Activated T-cell treated with anti-CD3 and anti-CD28 coated beads, Interleukin-2, amount 50 U/mL, for 4 hours (primary cell): ENCODE data around the gene GJA8. TPM values are rescaled to one million over a fixed set of nuclear protein-coding genes. Genes with fewer than 3 reads are reported as not detected.
"Not testable (repeated sequence)": the region's sequence is repeated elsewhere in the genome, so short reads cannot be mapped to it uniquely, and the experiment has no call there.

ENCODE experiments used
- ATAC-seq, 2 donors: fragments of 200-7000 bp; cut with Tn5 transposase; one replicate each; pipeline ENCODE4 v1.10.0; 2021
- DNase-seq: peaks from one replicate; pipeline ENCODE4 v3.0.0-alpha.2; 2020
- H3K27me3 Mint-ChIP-seq: one replicate; pipeline ENCODE4 v1.8.0; 2021; ENCODE audit warnings: low read depth, mixed read lengths
- H3K36me3 Mint-ChIP-seq: one replicate; pipeline ENCODE4 v1.8.0; 2022; ENCODE audit warnings: mixed read lengths; ENCODE audit not compliant: insufficient read depth
- H3K4me1 Mint-ChIP-seq: one replicate; pipeline ENCODE4 v1.8.0; 2021; ENCODE audit warnings: low read depth, mixed read lengths
- H3K4me3 Mint-ChIP-seq: one replicate; pipeline ENCODE4 v1.8.0; 2021; ENCODE audit warnings: mild to moderate bottlenecking, moderate library complexity, mixed read lengths
- H3K9me3 Mint-ChIP-seq: one replicate; pipeline ENCODE4 v1.8.0; 2021; ENCODE audit warnings: mixed read lengths
- total RNA-seq, 3 donors: library from RNA; stranded (reverse); gene quantifications; one replicate each; pipeline ENCODE4 v1.2.1, GENCODE V29; 2021

GJA8 gene
- total RNA-seq, 3 donors from 2014 or later = not detected

- no peak for DNase-seq
- Mint-ChIP-seq H3K36me3 (no peaks in the 10 kb centered on the region), H3K4me3 (no peak overlapping the region), H3K4me1 (peaks cover 5% of the 10 kb centered on the region), H3K27me3 (peaks cover 9% of the 10 kb centered on the region), H3K9me3 (no peaks in the 10 kb centered on the region)
- no peak for ATAC-seq
Observed at GRCh38 chr1:147904726-147905125, 2.1 kb downstream of the GJA8 start.

DNA sequence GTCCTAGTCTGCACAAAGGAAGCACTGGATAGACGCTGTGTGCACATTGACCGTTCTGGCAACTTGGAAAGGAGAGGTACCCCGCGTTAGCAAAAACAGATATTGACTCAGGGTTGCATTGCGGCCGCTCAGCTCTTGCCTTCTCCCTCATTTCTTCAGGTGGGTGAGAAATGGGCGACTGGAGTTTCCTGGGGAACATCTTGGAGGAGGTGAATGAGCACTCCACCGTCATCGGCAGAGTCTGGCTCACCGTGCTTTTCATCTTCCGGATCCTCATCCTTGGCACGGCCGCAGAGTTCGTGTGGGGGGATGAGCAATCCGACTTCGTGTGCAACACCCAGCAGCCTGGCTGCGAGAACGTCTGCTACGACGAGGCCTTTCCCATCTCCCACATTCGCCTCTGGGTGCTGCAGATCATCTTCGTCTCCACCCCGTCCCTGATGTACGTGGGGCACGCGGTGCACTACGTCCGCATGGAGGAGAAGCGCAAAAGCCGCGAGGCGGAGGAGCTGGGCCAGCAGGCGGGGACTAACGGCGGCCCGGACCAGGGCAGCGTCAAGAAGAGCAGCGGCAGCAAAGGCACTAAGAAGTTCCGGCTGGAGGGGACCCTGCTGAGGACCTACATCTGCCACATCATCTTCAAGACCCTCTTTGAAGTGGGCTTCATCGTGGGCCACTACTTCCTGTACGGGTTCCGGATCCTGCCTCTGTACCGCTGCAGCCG is 5.4 kb downstream of the GJA8 start:
- Mint-ChIP-seq H3K4me3 (no peak overlapping the region), H3K9me3 (no peaks in the 10 kb centered on the region), H3K27me3 (peaks cover 9% of the 10 kb centered on the region), H3K36me3 (no peaks in the 10 kb centered on the region), H3K4me1 (peaks cover 5% of the 10 kb centered on the region)
- ATAC-seq (no peak), DNase-seq (no peak)

DNA sequence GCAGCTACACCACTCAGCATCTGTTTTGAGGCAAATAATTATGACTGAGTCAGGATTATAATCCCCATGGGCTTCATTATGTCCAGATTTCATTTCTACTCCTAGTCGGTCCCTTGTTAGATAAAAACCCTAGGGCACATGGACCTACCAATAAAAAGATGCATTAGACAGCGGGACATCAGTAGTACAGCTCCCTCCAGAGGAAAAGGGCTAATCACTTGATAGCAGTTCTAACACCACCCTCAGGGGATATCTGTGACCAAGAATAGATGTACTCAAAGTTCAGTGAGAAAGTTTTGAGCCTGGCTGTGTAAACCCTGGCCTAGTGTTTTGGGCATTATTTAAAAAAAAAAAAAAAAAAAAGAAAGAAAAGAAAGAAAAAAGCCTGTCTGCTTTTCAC is 10.0 kb downstream of the GJA8 start:
- H3K4me1 Mint-ChIP-seq = no peaks in the 10 kb centered on the region
- H3K9me3 Mint-ChIP-seq = no peaks in the 10 kb centered on the region
- no peak for DNase-seq
- no peak overlapping the region for H3K4me3 Mint-ChIP-seq
- no peaks in the 10 kb centered on the region for H3K36me3 Mint-ChIP-seq
- ATAC-seq = no peak
- H3K27me3 Mint-ChIP-seq = peaks cover 21% of the 10 kb centered on the region

DNA sequence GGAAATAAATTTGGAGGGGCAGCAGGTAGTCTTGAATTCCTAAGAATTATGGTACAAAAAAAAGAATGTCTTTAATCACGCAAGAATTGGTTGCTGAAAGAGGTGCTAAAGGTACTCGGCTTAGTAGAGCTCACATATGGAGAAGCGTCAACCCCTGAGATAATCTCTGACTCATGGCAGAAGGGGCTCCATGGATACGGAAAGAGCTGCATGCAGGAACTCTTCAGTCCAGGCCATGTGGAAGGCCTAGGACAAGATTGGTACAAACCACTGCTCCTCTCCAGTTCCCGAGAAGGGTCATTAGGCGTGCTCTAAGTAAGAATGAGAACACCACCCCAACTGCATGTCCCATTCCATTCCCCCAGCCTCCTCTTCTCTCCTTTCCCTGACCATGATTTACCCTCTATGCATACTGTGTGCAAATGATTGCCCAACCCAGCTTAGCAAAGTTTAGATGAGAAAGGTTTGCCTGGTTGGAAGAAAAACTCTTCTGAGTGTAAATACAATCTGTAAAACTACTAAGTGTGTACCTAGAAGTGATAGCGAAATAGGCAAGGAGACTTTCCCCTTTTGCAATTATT is 10.9 kb downstream of the GJA8 start:
- H3K9me3 Mint-ChIP-seq = no peaks in the 10 kb centered on the region
- no peak for ATAC-seq
- H3K36me3 Mint-ChIP-seq = no peaks in the 10 kb centered on the region
- H3K4me1 Mint-ChIP-seq = no peaks in the 10 kb centered on the region
- H3K27me3 Mint-ChIP-seq = peaks cover 17% of the 10 kb centered on the region
- no peak for DNase-seq
- no peak overlapping the region for H3K4me3 Mint-ChIP-seq

GRCh38 chr1:147919896-147920295 is 17.3 kb downstream of the GJA8 start:
- H3K4me3 Mint-ChIP-seq = no peak overlapping the region

DNA sequence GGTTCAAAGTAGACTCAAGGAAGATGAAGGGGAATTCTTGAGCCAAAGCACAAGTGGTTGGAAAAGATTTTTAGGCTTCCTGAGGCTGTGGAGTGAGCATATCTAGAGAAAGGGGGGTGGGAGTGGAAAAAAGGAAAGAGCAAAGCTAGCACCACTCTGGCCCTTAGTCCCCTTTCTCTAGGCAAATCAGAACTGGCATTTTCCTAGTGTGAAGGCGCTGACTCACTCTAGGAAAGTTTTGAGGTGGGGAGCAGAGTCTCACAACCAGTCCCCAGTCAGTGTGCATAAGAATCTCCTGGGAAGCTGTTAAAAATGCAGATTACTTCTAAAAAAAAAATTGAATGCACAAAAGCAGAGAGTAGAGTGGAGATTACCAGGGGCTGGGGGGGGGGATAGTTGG is 22.2 kb downstream of the GJA8 start:
- DNase-seq = no peak
- no peak for ATAC-seq
- no peak overlapping the region for H3K4me3 Mint-ChIP-seq

More at GRCh38 chr1:147919896-147920295, 17.3 kb downstream of the GJA8 start:
- no peaks in the 10 kb centered on the region for H3K36me3 Mint-ChIP-seq
- no peaks in the 10 kb centered on the region for H3K4me1 Mint-ChIP-seq
- H3K9me3 Mint-ChIP-seq = no peaks in the 10 kb centered on the region
- H3K27me3 Mint-ChIP-seq = peaks cover 13% of the 10 kb centered on the region
- ATAC-seq (no peak), DNase-seq (no peak)

GRCh38 chr1:147927215-147927614 is 24.6 kb downstream of the GJA8 start:
- not testable (repeated sequence) for H3K27me3 Mint-ChIP-seq, H3K9me3 Mint-ChIP-seq, DNase-seq, ATAC-seq, H3K36me3 Mint-ChIP-seq, H3K4me3 Mint-ChIP-seq
- peaks cover 26% of the 10 kb centered on the region for H3K4me1 Mint-ChIP-seq

More for the DNA sequence above, 22.2 kb downstream of the GJA8 start:
- peaks cover 5% of the 10 kb centered on the region for H3K4me1 Mint-ChIP-seq
- H3K36me3 Mint-ChIP-seq = no peaks in the 10 kb centered on the region
- H3K9me3 Mint-ChIP-seq = no peaks in the 10 kb centered on the region
- no peaks in the 10 kb centered on the region for H3K27me3 Mint-ChIP-seq

DNA sequence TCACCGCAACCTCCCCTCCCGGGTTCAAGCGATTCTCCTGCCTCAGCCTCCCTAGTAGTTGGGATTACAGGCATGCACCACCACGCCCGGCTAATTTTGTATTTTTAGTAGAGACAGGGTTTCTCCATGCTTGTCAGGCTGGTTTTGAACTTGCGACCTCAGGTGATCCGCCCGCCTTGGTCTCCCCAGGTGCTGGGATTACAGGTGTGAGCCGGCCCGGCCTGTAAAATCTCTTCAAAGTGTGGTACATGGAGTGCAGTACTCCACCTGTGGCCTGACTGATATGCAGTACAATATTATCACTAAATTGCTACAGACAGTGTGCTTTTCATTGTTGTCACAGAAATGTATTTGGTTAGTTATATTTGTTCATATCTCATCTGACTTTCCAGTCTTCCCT is 25.1 kb downstream of the GJA8 start:
- DNase-seq, H3K9me3 Mint-ChIP-seq, H3K4me3 Mint-ChIP-seq, H3K36me3 Mint-ChIP-seq, ATAC-seq, H3K27me3 Mint-ChIP-seq: not testable (repeated sequence)
- peaks cover 31% of the 10 kb centered on the region for H3K4me1 Mint-ChIP-seq

- H3K4me3 Mint-ChIP-seq = peak within 1 kb of the TSS; percentile 85
- ATAC-seq = peak; percentile 99
- H3K27me3 Mint-ChIP-seq, H3K9me3 Mint-ChIP-seq, H3K36me3 Mint-ChIP-seq: not testable (repeated sequence)
- peaks cover 31% of the 10 kb centered on the region for H3K4me1 Mint-ChIP-seq
- DNase-seq = peak; percentile 92
Observed at GRCh38 chr1:147928236-147929132, 25.9 kb downstream of the GJA8 start, which contains the start of gene GPR89B. Gene GPR89B (plus strand): TSS chr1:147928420. CDS start chr1:147928537, 117 bp downstream.

DNA sequence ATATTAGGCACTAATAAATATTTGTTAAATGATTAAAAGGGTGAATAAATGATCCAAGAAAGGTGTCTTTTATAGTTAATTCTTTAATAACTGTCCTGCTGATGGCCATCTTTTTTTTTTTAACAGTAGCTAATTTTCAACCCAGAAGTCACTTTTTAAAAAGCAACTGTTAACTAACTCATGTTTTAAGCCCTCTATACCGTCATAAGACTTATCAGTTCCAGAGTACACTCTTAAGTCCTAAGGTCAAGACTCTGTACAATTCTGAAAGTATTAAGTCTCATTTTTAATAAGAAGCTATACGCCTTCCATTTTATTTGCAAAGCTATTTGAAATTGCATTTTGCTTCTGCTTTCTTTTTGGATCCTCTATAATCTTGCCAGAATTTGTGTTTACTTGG is 28.5 kb downstream of the GJA8 start:
- not testable (repeated sequence) for H3K9me3 Mint-ChIP-seq, DNase-seq, H3K27me3 Mint-ChIP-seq, H3K36me3 Mint-ChIP-seq, H3K4me3 Mint-ChIP-seq, ATAC-seq
- H3K4me1 Mint-ChIP-seq = peaks cover 33% of the 10 kb centered on the region

GRCh38 chr1:147935296-147935695 is 32.7 kb downstream of the GJA8 start:
- not testable (repeated sequence) for H3K9me3 Mint-ChIP-seq, H3K27me3 Mint-ChIP-seq
- H3K4me1 Mint-ChIP-seq = peaks cover 25% of the 10 kb centered on the region

DNA sequence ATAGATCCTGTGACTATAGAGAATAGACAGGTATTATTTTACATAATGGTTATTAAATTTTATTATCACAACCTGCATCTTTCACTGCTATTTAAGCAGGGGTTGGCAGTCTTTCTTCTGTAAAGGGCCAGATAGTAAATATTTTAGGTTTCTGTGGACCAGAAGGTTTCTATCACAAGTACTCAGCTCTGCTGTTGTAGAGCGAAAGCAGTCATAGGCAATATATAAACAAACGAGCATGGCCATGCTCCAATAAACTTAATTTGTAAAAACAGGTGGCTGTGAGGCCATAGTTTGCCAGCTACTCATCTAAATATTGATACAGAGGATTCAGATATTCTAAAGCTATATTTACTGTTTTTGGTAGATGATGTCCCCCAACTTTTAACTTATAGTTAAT is 37.9 kb downstream of the GJA8 start:
- ATAC-seq, H3K4me1 Mint-ChIP-seq, DNase-seq, H3K27me3 Mint-ChIP-seq, H3K4me3 Mint-ChIP-seq, H3K9me3 Mint-ChIP-seq, H3K36me3 Mint-ChIP-seq: not testable (repeated sequence)

More at GRCh38 chr1:147935296-147935695, 32.7 kb downstream of the GJA8 start:
- not testable (repeated sequence) for H3K36me3 Mint-ChIP-seq, DNase-seq, H3K4me3 Mint-ChIP-seq, ATAC-seq

DNA sequence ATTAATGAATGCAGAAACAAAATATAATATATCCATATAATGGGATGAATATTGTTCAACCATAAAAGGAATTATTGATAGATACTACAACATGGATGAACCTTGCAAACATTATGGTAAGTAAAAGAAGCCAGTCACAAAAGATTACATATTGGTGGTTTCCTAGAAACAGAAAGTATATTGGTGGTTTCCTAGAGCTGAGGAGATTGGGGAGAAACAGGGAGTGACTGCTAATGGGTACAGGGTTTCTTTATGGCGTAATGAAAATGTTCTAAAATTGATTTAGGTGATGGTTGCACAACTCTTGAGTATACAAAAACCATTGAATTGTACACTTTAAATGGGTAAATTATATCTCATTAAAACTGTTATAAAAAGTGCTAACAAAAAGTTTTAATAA is 40.0 kb downstream of the GJA8 start:
- ATAC-seq, H3K27me3 Mint-ChIP-seq, H3K36me3 Mint-ChIP-seq, H3K4me3 Mint-ChIP-seq, DNase-seq, H3K9me3 Mint-ChIP-seq, H3K4me1 Mint-ChIP-seq: not testable (repeated sequence)

- not testable (repeated sequence) for H3K4me3 Mint-ChIP-seq, H3K27me3 Mint-ChIP-seq, H3K36me3 Mint-ChIP-seq, H3K4me1 Mint-ChIP-seq, H3K9me3 Mint-ChIP-seq, DNase-seq, ATAC-seq
Observed at GRCh38 chr1:147949517-147949916, 46.9 kb downstream of the GJA8 start.
